Stimulated activated CD8-positive, alpha-beta memory T cell treated with anti-CD3 and anti-CD28 coated beads, Interleukin-4, amount 100 ng/mL, for 24 hours (primary cell): ENCODE measurements around the gene IGLL5.

ENCODE experiments used
- DNase-seq: peaks from one replicate; pipeline ENCODE4 v3.0.0-alpha.2; 2020; ENCODE audit warnings: low read depth

IGLL5 gene

DNA sequence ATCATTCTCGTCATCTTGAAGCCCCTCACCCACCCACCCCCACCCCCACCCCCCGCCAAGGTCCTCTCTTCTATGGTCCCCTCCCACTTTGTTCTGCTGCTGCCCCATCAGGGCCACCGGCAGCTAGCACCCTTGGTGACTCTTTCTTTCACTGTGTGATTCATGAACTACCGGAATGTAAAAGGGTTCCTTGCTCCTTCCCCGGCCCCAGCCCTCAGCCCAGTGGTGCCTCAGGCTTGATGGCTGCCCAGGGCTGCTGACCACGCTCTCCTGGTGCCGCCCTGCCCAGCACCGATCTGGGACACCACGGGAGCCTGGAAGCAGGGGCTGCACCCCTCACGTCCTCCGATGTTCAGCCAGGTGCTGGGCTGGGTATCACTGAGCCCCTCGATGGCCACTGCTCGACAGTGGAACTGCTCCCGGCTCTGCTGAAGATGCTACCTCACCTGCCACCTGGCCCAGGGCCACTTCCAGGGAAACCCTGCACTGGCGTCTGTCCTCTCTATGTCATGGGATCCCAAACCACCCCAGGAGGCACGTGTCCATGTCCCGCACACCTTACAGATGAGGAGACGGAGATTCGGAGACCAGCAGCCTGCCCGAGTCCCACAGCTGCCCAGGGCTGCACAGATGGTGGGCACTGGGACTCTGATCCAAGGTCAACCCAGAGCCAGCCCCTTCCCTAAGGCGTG lies 39.7 kb downstream of the IGLL5 start:
- no peak for DNase-seq

DNA sequence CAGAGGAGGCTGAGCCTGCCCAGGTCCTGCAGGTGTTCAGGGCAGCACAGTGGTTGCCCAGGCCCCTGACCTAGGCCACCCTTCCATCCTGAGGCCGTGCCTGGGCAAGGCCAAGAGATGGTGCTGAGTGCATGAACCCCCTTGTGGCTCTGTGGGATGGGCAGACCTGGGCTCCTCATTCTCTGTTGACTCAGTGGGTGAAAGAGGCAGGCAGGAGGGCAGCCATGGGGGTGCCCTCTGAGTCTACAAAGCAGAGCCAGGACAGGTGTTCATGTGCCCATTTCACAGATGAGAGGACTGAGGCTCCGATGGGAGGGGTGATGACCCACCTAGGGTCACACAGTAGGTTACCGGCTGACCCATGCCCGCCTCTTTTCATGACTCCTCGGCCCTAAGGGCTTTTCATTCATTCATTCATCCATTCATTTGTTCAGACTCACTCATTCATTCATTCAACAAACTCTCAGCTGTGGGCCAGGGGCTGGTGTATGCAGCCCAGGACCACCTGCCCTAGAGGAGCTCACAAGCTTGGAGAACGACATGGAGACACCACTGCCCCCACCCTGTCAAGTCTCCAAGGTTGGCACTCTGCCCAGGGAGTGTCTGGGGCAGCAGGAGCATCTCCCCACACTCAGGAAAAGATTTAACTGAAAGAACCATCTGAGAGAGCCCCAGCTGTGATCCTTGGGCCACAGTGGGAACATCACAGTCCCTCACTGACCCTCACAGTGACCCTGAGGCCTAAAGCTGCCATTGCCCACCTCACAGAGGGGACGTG lies 40.5 kb downstream of the IGLL5 start:
- DNase-seq: no peak

DNA sequence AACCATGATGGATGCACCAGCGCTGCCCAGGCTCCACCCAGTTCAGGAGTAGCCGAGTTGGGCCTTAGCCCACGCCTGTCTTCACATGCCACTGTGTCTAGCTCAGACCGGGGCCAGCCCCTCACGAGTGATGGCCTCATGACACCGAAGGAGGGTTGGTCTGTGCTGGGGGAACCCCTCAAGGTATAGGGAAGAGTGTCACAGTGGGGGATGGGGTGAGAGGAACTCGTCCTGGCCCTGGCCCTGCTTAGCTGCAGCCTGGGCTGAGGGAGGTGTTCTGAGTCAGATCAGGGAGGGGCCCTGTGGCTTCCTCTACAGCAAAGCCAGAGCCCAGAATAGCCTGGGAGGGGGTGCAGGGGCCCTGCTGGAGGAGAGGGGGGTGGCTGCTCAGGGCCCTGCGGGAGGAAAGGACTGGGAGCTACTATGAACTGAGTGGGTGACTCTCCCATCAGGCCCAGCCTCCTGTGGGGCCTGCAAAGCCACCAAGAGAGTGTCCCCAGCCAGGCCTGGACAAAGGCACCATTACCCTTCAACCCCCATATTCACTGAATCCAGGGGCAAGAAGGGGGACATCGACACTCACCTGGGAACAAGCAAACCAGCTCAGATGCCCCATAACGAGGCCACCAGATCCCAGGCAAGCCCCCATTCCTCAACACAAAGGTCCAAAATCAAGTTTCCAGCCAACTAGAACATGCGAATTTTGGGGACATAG lies 41.2 kb downstream of the IGLL5 start:
- DNase-seq: peak; percentile 24

DNA sequence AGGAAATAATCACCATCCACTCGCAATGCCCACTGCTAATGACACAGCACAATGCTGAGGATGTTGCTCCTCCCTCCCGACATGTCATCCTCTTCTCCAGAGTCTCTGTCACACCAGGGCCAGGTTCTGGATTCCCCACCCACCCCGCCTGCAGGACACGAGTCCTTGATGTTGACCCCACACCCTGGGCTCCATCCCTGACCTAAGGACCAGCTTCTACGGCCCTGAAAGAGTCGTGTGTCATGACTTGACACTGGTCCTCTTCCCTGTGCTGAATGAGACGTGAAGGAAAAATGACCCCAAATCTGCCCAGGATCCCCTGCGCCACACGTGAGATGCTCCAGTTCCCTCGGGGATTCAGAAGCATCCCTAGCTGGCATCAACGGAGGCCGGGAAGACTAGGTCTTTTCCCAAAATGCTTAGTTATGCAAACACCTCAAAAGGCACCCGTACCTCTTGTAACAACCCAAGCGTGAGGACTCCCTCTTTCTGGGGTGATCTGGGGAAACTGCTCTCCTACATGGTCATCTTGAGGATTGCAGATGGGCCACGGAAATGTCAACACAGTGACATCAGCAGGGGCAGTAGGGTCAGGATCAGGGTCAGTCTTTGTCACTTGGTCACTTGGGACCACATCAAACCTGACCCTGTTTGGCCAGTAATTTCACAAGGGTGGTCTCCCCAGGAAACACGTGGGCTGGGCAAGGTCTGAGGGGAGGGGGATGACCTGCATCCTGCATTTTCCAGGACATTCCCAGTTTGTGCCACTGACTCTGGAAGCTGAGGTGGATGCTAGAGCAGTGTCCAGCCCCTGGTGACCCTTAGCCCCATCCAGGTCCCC lies 42.0 kb downstream of the IGLL5 start:
- DNase-seq: no peak

DNA sequence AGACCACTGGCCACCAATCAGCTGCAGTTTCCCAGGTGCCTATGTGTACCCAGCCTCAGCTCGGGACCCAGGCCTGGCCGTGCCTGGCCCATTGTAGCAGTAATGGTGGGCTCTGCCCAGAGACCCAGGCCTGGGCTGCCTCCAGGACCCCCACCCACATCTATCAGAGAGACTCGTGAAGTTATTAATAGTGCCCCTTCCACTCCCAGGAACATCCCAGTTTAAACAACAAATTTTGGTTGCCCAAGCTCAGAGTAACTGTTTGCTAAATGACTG lies 42.5 kb downstream of the IGLL5 start:
- no peak for DNase-seq

DNA sequence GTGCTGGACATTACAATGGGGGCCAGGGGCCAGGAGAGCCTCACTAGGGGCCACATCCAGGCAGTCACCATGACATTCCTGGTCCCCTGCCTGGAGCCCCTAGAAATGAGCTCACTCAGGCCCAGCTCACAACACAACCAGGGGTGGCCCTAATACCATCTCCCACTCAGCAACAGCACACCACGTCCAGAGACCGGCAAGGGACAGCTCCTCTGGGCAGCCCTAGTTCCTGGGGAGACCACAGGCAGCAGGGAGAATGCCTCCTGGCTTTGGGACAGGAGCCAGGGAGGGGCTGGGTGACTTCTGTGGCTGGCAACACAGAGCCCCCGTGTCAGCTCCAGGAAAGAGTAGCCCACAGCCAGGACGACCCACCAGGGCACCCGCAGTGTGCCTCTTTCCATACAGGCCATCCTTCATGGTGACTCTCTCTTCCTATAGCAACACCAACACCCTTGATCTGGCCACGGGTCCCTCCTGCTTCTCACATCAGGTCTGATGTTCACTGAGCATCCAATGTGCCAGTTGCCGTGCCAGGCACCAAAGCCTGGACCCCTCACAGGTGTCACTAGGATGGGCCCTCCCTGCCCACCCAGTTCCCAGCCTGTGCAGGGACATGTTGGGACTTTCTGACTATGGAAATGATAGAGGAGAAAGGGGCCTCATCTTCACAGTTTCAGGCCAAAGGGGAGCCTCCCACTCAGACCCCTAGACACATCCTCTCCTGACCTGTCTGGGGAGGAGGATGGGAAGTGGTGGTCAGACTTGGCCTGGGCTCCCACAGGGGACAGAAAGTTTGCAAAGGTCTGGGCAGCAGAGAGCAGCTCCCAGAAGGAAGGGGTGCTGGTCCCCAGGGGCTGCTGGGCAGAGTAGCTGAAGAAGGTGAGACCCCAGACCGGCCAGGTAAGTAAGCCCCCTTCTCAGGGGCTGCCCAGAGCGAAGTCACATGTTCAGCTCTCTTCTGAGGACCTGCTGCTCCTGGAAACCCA lies 43.2 kb downstream of the IGLL5 start:
- no peak for DNase-seq

DNA sequence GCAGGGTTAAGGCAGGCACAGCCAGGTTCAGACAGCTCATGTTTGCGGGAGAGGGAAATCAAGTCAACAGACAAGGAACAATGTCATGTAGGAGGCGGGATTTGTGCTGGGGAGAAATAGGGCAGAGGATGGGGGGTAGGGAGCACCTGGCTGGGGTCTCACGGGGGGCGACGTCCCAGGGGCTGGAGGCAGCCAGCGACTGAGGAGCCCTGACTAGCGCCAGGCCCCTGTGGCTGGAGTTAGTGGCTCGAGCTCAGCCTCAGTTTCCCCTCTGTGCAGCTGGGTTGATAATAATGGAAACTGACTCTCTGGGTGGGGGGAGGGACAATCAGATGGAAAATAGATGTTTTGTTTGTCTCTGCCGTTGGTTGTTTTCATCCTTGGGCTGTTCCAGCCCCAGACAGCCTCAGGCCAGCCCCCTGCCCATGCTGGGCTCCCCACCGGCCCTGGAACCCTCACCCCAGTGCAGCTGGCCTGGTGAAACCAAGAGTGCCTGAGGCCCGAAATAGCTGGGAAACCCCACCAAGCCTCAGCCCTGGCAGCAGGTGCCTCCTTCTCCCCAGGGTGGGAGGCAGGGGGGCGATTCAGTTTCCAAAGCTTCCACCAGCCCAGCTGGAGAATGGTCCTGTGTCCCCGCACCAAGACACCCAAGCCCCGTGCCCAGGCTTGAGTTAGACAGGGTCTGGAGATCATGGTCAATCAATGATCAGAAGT lies 44.1 kb downstream of the IGLL5 start:
- DNase-seq: no peak

DNA sequence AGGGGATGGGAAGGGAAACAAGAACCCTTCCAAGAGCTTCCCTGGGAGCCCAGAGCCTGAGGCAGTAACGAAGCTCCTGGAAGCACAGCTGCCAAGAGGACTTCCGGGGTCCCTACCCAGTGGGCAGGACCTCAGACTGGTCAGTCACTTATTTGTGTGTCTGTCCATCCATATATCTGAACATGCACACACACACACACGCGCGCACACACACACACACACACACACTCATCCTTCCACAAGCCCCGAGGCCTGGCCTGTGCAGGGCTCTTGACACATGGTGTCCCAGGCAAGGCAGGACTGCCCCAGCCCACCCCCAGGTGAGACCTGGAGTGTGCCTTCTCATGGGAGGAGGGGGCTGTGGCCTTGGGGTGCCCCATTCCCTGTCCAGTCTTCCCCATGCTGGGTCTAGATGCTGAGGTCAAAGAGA lies 44.9 kb downstream of the IGLL5 start:
- DNase-seq: no peak

DNA sequence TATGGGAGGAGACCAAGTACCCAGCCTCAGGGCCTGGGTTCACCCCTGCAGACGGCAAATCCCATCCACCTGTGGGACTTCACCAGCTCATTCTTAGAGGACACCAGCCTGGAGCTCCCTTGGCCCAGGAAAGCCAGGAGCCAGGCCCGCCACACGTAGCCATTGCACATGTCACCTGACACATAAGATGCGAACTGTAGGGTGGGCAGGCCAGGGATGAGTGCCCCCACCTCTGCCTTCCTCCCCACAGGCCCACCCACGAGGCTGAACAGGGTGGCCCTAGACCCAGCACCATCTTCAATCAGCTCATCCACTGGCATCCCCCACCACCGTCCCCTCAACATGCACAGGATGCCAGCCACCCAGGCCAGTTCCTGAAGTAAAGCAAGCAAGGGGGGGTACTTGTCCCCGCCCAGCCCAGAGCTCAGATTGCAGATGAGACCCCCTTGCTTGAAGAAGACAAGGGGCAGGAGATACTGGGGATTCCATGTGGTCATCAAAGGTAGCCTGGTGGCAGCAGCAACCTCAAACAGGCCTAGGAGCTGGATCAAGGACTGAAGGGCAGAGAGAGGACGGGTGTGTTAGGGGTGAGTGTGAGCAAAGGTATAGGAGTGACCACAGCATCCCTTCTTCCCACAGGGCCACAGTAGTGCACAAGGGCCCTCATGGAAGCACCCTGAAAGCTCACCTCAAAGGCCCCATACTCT lies 45.6 kb downstream of the IGLL5 start:
- no peak for DNase-seq

DNA sequence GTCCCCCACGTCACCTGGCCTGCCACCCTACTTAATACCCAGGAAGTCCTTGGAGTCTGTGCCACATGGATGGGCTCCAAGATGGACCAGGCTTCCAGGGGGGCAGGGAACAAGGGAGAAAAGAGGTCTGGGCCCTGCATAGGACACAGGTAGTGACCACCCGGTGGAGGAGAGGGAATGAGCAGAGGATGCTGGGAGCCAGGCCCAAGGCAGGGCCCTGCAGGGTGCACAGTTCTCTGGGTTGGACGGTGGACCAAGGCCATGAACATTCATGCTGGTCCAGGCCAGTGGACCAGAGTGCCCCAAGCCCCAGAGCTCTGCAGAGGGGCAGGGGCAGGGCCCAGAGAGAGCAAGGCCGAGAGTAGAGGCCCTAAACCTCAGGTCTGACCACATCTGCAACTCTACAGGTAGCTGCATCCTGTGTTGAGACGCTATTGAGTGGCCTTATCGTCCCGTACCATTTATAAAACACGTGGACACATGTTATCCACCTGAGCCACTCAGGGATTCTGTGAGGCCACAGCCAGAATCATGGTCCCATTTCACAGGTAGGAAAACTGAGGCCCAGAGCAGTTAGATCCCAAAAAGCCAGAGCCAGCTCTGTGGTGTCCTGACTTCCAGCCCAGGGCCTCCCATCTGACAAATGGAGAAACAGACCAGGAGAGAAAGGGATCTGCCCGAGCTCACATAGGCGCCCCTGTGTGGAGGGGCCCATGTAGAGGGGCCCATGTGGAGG lies 46.4 kb downstream of the IGLL5 start:
- DNase-seq: no peak

DNA sequence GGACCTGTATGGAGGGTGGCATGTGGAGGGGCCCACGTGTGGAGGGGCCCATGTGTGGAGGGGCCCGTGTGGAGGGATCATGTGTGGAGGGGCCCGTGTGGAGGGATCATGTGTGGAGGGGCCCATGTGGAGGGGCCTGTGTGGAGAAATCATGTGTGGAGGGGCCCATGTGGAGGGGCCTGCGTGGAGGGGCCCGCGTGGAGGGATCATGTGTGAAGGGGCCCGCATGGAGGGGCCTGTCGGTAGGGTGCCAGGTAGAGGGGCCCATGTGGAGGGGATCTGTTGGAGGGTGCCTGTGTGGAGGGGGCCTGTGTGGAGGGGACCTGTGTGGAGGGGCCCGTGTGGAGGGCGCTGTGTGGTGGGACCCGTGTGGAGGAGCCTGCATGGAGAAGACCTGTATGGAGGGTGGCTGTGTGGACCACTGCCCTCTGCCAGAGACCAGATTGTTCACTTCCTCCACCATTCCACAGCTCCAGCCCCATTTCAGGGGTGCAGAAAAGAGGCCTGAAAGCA lies 47.0 kb downstream of the IGLL5 start:
- no peak for DNase-seq

DNA sequence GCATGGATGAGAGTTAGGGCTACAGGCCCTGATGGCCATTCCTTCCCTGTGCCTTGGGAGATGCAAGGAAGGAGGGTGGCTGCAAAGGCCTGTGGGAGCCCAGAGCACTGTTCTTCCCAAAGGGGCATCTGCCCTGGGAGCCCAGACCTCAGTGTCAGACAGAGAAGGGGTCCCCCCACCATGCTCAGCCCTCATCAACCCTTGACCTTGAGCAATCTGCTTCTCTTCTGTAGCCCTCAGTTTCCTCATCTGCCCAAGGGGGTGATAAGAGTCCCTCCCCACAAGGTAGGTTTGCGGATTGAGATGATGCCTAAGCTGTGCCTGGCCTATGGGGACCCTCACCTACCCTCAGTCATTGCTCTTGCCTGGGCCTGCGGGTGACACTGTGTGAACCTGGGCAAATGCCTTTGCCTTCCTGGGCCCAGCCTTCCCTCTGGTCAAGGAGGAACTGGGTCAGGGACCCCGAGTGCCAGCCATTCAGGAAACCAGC lies 47.5 kb downstream of the IGLL5 start:
- no peak for DNase-seq

DNA sequence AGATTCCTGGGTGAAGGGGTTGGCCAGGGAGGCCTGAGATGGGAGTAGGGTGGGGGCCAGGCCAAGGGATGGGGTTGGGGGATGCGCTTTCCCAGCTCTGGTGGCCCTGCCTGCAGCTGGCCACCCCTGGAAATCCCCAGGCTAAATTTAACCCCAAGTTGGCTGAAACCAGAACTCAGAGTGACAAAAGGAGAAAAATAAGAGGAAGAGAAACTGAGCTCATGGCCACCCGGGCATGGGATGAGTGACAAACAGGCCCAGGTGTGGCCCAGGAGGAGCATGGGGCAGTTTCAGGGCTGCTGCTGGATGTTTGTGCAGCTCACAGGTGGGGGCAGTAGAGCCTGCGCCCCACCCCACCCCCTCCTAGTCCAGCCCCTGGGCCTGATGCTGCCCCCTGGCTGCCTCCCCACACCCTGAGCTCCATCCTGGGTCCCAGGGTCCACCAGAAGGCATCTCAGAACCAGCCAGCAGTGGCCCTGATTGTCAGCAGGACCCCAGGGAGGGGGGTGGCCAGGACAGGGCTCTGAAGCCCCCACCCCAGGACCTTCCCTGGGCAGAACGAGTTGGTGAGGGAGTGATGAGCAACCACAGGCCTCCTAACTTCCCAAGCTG lies 48.0 kb downstream of the IGLL5 start:
- no peak for DNase-seq

DNA sequence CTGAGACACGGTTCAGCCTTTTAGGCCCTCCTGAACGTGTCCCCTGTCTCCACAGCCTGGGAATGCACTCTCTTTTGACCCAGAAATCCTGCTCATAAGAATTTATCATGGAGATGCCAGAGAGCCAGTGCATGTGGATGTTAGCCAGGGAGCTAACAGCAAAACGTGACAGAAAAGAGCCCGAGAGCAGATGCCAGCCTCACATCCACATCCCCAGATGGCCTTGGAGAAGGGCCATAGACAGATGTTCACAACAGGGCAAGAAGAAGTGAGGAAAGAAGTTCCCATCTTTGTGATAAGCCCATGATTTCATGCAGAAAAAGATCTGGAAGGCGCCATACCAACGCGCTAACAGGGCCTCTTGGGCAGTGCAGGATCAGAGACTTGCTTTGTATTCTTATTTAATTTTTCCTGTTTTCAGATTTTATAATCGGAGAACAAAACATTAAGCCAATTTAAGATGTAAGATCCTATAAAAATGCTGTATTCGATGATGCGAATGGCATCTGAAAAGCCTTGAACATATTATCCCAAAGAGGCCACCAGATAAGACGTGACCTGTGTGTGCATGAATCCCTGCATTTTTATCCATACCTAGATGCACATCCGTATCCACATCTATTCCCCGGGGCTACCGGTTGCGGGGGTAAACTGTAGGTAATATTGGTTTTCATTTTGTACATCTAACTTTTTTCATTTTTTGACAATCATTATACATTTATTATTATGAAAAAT lies 48.7 kb downstream of the IGLL5 start:
- no peak for DNase-seq

DNA sequence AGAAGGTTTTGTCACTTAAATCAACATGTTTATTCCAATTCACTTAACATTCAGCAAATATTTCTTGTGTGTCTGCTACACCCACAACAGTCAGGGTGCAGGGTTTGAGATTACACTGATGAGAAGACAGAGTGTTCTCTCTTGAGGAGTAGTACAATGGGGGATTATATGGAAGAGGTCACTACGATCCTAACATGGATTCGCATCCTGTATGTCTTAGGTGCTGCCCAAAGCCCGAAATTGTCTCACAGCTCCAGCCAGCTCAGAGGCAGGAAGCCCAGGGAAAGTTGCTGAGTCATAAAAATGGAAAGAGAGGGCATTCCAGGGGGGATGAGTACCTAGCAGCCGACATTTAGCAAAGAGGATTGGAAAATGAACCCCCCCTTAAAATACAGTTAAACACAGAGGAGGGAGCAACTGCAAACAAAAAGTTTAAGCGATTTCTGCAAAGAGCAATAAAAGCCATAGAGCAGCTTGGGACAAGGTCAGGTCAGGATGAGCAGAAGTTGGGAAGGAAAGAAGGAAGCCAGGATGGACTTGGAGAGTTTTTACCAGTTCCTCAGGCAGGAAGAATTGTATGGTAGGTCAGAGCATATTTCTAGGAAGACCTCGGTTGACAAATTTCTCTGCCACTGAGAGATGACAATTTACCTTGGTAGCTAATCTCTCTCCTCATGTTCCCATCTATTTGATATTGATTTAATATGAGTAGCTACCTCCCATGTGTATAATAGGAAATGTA lies 49.5 kb downstream of the IGLL5 start:
- no peak for DNase-seq

DNA sequence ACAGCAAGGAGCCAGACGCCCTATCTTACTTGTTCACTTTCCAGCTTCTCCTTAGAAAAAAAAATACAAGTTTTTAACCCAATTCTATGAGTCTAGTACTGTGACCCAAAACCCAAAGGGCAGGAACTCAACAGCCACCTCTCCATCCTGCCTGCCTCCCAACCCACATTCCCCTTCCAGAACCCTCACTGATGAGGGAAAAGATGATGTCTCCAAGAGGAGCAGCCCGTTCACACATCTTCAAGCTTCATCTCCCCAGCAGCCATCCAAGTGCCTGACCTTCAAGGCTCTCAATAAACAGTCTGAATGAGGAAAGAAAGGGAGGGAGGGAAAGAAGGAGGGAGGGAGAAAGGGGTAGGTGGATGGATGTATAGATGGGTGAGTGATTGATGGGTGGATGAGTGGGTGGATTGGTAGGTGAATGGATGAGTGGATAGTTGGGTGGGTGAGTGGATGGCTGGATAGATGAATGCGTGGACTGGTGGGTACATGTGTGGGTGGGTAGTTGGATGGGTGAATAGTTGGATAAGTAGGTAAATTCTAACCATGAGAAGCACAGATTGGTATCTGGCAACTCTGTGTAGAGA lies 50.4 kb downstream of the IGLL5 start:
- DNase-seq: no peak
